ENCODE data around the gene NDUFB6.

DNA sequence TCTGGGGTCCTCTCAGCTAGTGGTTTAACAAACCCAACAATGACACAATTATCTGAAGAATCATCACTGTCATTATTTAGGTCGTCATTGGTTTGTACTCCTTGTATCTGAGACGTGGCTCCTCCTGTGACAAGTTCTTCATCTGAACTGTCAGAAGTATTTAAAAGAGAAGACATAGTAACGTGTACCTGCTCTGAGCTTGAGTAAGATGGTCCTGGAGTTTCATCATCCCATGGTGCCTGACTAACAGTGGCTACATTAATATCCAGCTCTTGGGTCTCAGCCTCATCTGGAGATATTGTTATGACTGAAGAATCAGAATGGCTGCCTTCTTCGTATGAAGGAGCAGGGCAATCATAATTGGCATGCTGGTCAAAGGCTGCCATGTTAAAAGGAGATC is 29.9 kb downstream of the NDUFB6 start:
- TF ChIP-seq CTCF (IDR thresholded peaks at IDR 0.05) (no peak), EP300 (IDR thresholded peaks at IDR 0.05) (no peak), POLR2AphosphoS5 (IDR thresholded peaks at IDR 0.05) (no peak), POLR2A (IDR thresholded peaks at IDR 0.05) (no peak)
